DLD1 (cell line): Measurements from ENCODE around the gene LRRC4C.

Source experiments
- in situ Hi-C: cut with HindIII; loops from 2 replicates; pipeline ENCODE4 v1.10.0; 2017; ENCODE audit warnings: low sequenced_read_pairs

The LRRC4C gene

GRCh38 chr11:40271361-40271760 lies 1188.1 kb downstream of the LRRC4C start:
- in situ Hi-C loops: no loop called here

GRCh38 chr11:40269865-40270264 lies 1189.6 kb downstream of the LRRC4C start:
- in situ Hi-C loops: no loop called here

GRCh38 chr11:40268551-40268950 lies 1190.9 kb downstream of the LRRC4C start:
- in situ Hi-C loops: no loop called here

GRCh38 chr11:40255457-40255856 lies 1204.0 kb downstream of the LRRC4C start:
- in situ Hi-C loops: no loop called here

GRCh38 chr11:40253166-40253565 lies 1206.3 kb downstream of the LRRC4C start:
- in situ Hi-C loops: no loop called here

- in situ Hi-C loops: no loop called here
Observed at GRCh38 chr11:40252236-40252635, 1207.2 kb downstream of the LRRC4C start.

GRCh38 chr11:40246983-40247382 lies 1212.5 kb downstream of the LRRC4C start:
- in situ Hi-C loops: no loop called here

- in situ Hi-C loops: no loop called here
Observed at GRCh38 chr11:40241524-40242051, 1217.9 kb downstream of the LRRC4C start.

GRCh38 chr11:40240284-40240683 lies 1219.2 kb downstream of the LRRC4C start:
- in situ Hi-C loops: no loop called here

GRCh38 chr11:40236526-40236925 lies 1222.9 kb downstream of the LRRC4C start:
- in situ Hi-C loops: no loop called here

GRCh38 chr11:40235841-40236240 lies 1223.6 kb downstream of the LRRC4C start:
- in situ Hi-C loops: no loop called here

GRCh38 chr11:40230821-40231220 lies 1228.6 kb downstream of the LRRC4C start:
- in situ Hi-C loops: no loop called here

GRCh38 chr11:40228662-40229061 lies 1230.8 kb downstream of the LRRC4C start:
- in situ Hi-C loops: no loop called here

GRCh38 chr11:40227730-40228129 lies 1231.7 kb downstream of the LRRC4C start:
- in situ Hi-C loops: no loop called here

GRCh38 chr11:40226654-40227053 lies 1232.8 kb downstream of the LRRC4C start:
- in situ Hi-C loops: no loop called here

GRCh38 chr11:40223596-40224330 lies 1235.7 kb downstream of the LRRC4C start:
- in situ Hi-C loops: no loop called here

- in situ Hi-C loops: no loop called here
Observed at GRCh38 chr11:40219401-40219800, 1240.1 kb downstream of the LRRC4C start.

GRCh38 chr11:40215556-40215955 lies 1243.9 kb downstream of the LRRC4C start:
- in situ Hi-C loops: no loop called here

GRCh38 chr11:40207416-40207815 lies 1252.0 kb downstream of the LRRC4C start:
- in situ Hi-C loops: no loop called here

GRCh38 chr11:40204228-40204627 lies 1255.2 kb downstream of the LRRC4C start:
- in situ Hi-C loops: no loop called here

GRCh38 chr11:40203606-40204005 lies 1255.8 kb downstream of the LRRC4C start:
- in situ Hi-C loops: no loop called here

GRCh38 chr11:40202589-40203270 lies 1256.7 kb downstream of the LRRC4C start:
- in situ Hi-C loops: no loop called here
